Activated T-cell treated with anti-CD3 and anti-CD28 coated beads for 4 hours (primary cell): ENCODE measurements around the gene GRIK4.

ENCODE experiments used
- DNase-seq: peaks from one replicate; pipeline ENCODE4 v3.0.0-alpha.2; 2020

GRIK4 gene

DNA sequence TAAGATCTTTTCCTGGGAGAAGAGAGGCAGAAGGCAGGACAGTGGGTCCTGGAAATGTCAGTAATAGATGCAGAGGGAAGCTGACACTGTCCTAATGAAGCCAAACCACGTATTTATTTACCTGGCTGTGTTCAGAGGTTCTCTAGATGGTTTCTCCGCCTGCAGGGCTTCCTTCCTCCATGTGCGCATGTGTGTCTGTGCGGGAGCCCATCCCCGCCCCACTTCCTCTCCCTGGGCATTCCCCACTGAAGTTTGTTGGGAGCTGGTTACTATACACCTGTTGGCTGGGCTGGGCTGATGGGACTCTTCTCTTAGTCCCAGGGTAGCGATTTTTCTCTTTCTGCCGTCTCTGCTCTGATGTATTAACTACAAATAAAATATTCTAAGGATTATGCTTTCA lies 307.5 kb downstream of the GRIK4 start:
- no peak for DNase-seq

DNA sequence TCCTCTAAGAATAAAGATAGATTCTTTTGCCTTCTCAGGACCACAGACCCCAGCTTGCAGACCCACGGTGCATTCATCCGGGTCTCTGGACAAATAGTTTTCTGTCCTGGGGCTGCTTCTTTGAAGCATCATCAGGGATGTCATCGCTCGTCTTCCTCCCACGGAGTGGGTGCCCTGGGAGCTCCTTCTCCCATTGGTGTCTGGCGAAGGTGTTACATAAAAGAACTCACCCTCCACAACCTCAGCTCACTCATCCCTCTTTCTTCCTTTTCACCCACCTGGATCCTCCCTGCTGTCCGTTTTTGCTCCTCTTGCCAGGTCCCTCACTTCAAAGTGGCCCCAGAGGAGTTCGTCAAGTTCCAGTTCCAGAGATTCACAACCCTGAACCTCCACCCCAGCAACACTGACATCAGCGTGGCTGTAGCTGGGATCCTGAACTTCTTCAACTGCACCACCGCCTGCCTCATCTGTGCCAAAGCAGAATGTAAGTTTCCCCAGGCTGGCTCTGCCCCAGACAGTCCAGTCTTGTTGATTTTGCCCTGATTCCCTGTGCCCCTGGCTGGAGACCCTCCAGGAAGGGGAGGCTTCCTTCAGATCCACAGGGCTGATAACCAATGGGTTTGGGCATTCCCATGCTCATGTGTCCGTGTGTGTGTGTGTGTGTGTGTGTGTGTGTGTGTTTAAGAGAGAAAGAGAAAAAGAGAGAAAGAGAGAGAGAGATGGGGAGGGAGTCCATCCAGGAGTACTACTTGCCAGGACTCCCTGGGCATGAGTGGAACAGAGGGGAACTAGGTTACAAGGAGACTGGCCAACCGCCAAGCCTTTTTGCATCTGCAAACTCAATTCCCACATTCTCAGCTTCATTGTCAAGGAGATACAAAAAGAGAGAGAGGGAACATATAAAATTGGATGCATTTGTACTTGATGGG lies 308.2 kb downstream of the GRIK4 start:
- no peak for DNase-seq

DNA sequence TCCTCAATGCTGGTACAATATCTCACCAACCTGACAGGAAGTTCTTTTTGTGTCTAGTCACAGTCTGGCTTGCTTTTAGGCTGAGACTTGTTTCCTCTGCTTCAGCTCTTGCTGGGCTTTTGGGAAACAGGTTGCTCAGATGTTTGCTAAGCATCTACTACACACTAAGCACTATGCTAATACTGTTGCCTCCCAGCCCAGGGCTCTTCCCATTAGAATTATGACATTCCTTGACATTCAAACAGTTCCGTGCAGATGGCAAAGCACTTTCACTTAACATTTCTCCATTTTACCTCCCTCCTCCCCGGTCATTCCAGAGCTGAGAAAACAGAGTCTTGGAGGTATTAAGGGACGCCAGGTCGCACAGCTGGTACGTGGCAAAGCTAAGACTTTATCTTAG lies 311.6 kb downstream of the GRIK4 start:
- no peak for DNase-seq

DNA sequence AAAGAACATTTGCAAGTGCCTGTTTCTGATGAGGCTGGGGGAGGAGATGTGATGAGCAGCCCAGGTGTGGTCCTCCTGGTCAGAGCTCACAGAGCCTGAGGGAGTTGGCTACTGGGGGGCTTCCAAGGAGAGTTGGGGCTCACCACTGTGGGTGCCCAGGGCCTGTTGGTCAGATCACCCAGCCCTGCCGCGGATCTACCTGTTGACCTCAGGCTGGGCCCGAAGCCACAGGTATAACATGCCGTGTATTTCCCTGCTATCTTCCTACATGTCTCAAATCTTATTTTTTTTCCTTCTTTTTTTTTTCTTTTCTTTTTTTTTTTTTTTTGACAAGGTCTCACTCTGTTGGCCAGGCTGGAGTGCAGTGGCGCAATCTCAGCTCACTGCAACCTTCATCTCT lies 312.7 kb downstream of the GRIK4 start:
- no peak for DNase-seq

DNA sequence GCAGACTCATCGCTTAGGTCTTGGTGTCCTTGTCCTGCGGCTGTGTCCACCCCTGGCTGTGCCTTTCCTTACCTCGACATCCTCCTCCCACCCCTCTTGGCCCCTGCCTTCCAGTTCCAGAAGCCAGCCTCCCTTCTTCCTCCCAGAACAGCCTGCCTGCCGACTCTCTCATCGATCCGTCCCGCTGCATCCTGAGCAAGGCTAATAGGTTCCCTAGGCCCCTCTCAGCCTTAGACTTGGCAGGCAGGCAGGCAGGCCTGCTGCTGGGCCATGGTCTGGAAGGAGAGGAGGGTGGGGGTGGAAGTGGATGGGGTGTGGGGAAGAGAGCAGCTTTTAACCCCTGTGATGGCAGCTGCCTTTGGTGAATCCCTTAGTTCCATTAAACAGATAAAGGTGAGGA lies 315.6 kb downstream of the GRIK4 start:
- no peak for DNase-seq

DNA sequence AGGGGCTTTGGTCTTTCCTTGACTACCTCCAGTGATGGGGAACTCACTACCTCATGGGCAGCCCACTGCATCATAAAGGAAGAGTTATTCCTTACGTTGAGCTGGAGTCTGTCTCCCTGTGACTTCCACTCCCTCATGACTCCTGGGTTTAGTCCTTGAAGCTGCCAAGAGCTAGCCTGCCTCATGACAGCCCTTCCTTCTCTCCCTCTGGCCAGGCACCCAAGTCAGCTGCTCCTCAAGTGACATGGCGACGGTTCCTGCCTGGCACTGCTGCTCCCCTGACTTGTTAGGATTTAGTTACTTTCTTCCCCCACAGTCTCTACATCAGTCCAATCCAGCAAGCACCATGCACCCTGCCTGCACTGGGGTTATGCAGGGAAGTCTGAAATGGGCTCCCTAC lies 316.3 kb downstream of the GRIK4 start:
- DNase-seq: no peak

DNA sequence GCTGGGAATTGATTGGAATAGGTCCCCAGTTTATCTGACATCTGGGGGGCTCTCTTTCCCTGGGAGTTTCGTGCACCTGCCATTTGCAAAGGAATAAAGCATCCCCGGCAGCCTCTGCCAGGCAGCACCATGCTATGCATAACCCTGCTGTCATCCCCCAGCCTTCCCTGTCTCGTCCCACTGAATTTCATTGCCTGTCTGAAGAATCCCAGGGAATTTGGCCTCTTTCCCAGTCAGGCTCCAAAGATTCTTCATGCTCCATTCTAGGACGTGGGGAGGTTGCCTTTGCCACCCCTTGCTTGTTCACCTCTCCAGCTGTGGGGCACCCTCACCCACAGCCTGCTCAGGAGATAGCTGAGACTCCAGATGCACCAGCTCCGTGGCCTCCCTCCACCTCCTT lies 317.3 kb downstream of the GRIK4 start:
- DNase-seq: no peak

DNA sequence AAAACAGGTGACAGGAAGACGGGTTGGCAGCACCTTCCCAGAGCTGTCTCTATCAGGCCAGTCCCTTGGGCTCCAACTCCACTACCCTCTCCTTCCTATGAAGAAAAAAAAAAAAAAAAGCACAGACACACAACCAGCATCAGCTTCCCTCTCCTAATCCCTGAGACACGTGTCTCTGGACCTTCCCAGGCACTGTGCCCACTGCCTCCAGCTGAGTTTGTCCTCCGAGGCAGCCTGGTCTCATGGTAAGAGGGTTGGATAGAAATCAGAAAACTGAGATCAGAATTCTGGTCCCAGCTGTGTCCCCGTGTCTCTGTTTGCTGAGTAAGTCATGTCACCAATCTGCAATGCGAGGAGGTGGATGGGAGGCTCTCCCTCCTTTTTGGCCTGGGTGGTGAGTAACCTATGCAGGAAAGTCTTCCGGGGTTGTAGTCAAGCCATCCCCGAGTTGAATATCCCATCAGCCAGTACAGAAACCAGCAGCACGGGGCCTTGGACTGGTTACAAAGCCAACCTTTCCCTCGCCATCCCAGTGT lies 318.6 kb downstream of the GRIK4 start:
- DNase-seq: no peak

DNA sequence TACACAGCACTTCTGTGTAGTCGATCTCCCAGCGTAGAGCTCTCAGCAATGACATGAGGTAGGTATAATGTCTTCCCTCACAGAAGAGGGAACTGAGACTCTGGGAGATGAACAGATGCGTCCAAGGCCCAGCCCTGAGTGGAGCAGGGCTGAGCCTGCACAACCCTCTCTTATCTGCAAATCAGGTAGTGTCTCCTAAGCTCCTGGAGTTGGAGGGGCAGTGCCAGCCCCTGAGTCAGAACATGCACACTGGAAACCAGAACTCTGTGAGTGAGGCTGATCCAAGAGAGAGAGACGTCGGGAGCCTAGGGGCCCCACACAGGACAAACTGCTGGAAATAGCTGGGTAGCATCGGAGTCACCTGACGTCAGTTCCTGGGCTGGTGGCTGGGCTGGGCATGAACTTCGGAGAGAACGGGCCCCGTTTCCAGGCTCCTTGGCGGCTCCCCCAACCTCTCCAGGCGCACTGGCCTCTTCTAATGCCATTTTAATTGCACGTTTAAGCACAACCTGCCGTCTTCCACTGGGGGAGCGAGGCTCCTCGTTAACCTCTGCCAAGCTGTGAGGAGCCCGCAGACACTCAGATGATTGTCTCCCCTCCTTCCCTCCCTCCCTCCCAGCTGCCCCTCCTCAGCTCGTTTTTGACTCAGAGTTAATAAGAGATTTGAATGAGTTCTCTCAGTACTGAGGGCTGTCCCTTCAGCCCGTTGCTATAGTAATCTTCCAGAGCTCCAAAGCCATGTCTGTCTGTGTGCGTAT lies 321.1 kb downstream of the GRIK4 start:
- DNase-seq: no peak

DNA sequence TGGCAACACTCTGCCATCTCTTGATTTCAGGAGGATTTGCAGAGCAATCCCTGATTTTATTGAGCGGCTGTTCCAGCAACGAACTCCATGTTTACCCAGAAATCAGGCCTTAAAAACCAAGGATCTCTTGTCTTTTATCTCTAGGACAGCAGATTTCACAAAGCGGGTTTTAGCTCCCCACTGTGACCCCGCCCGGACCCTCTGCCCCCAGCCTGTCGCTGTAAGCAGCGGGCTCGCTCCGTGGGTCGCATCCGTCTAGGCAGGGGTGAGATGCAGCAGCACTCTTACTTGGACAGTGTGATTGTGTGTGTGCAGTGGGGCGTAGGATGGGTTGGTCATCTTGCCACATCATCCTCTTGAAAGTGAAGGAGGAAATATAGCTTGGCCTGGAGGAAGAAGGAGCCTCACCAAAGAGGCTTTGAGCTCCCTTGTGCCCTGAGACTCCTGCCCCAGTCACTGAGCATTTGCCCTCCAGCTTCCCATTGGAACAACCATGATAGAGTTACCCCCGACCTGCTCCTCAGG lies 323.2 kb downstream of the GRIK4 start:
- DNase-seq: no peak

DNA sequence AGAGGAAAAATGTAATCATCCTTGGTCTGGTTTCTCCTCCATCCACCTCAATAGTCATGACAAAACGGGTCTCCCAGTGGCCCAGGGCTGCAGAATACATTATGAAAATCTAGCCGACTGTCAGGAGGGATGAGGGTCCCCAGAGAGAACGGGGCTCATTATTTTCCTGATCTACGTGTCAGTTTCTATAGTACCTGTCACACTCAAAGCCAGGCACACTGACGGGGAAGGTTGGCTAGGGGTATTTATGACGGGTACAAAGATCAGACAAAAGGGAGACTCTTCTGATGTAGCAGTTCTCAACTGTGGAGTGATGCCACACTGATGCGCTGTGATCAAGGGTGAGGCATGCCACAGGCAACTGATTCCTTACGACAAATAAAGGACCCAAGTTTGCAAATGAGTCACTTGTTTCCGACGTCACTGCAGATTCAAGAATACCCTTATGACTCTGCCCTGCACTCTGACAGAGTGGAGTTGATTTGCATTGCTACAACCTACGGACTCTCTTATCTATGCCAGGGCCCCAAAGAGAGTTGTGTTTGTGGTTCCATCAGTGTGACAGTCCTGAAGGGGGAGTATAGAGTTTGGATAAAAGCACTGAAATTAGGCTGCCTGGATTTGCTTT lies 324.2 kb downstream of the GRIK4 start:
- no peak for DNase-seq

DNA sequence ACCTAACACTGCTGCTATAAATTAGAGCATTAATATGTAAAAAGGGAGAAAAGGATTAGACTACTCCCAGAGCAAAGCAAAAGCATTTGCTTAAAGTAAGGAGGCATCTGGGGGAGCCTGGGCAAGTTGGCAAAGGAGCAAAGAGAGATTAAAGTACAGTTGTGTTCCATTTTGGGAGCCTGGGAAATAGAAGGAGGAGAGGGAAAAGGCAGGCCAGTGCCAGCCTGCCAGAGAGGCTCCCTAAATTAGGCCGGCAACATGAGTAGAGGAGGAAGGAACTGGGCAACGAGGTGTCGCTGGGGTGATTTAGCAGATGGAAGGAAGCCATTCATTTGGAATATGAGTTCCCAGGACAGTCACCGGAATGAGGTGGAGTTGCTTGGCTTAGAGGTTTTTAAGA lies 326.1 kb downstream of the GRIK4 start:
- no peak for DNase-seq

DNA sequence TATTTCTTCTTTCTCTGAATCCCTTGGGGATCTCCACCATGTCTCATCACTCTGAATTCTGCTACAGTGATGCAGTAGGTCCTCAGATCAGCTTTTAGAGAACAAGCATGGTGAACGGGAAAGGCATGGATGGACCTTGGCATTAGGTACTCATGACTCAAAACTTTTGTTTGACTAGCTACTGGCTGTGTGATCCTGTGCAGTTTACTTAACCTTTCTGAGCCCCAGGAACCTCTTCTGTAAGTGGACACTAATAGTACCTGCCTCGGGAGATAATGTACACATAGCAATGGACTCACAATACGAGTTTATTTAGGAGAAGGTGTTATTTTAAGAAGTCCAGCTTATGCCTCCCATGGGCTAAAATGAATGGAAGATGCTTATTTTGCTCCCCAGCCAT lies 327.7 kb downstream of the GRIK4 start:
- DNase-seq: no peak

DNA sequence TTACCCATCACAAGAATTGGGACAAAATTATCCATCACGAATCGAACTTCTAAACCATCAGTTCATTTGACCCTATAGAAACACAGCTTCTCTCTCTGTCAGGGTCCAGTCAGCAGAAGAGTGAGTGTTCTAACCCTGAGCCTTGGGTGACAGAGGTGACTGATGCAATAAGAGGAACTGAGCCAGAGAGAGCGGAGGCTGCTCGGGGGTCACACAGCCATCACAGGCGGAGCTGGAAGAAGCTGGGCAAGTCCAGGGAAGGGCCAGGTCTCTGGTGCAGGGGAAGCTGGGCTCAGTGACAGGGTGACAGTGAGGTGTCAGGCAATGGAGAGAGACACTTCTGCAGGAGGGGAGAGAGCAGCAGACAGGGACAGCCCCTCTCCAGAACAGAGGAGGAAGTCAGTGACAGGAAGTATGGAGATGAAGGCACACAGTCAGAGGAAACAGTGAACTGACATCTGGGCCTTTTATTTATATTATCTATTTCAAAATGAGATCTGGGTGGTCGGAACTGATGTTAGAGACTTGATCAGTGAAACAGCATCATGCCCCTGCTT lies 328.4 kb downstream of the GRIK4 start:
- no peak for DNase-seq

DNA sequence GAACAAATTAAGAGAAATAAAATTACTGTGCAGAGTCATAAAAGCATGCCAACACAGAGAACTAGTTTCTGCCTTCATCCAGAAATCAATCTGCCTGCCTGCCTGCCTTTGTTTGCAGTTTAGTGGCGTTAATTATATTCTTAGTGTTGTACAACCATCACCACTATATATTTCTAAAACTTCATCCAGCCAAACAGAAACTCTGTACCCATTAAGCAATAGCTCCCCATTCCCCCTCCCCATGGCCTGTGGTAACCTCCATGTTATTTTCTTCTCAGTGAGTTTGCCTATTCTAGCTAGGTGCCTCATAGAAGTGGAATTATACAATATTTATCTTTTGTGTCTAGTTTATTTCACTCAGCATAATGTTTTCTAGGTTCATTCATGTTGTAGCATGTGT lies 329.1 kb downstream of the GRIK4 start:
- DNase-seq: no peak

DNA sequence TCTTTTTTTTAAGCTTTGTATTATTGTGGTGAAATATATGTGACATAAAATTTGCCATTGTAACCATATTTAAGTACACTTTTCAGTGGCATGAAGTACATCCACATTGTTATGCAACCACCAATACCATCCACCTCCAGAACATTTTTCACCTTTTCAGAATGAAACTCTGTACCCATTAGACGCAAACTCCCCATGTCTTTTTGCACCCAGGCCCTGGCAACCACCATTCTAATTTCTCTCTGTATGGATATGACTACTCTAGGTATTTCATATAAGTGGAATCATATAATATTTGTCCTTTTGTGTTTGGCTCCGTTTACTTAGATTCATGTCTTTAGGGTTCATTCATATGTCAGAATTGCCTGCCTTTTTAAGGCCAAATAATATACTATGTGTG lies 329.5 kb downstream of the GRIK4 start:
- DNase-seq: no peak

DNA sequence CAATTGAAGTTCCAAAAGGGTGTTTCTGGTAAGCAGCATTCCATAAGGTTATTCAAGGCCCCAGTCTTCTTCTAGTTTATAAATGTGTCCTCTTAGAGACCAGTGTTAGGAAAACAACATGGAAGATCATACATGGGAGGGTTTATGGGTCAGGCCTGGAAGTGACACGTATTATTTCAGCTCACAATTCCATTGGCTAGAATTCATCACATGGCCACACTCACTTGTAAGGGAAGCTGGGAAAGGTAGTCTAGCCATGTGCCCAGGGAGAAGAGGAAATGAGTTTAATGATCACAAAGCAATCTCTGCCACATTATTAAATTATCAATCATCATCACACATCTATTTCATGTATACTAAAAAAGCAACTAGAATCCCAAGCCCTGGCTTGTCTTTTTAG lies 330.6 kb downstream of the GRIK4 start:
- DNase-seq: no peak

DNA sequence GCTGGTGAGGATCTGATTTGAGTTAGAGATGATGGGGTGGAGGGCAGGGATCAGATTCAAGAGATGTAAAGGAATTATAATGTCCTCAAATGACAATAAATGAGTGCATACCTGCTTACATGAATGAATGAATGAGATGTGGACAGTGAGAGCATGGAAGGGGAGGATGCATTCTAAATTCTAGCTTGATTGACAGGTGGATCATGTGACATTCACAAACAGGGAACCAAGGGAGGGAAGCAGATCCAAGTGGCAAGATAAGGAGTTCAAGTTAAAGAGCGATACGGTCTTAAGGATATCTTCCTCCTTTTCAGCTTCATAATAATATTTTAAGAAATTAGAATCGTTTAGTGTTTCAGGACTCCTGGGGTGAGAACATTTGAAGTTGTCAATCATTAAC lies 341.9 kb downstream of the GRIK4 start:
- DNase-seq: no peak

DNA sequence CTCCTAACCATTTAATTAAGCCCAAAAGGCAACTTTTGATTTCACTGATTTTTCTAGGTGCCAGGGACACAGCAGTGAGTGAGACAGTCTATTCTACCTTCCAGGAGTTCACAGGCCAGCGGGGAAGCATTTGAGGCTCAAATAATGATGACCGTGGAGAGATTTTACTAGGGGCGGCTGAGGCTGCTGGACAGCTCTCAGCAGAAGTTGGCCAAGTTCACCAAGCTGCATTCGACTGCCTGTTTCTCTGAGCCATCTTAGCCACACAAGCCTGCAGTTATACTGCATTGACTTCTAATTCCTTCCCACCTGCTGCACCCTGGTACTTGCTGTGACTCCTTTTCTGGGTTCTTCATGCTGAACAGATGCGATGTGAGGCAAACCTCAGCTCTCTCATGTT lies 343.4 kb downstream of the GRIK4 start:
- DNase-seq: no peak

DNA sequence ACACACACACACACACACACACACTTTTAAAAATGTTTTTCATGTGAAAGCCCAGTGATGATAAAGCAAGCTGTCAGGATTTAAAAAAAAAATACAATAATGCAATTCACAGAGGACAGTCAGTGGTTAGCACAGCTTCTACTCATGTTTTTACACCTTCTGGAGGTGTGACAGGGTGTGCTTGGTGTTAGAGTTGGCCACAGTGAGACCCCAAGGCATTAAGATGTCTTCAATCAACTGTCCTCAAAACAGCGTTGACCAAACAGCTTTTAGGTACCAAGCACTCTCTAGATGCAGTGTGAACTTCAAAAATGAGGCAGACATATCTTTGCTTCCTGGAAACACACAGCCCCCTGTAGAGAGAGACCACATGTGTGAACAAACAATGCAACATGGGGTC lies 346.0 kb downstream of the GRIK4 start:
- no peak for DNase-seq

DNA sequence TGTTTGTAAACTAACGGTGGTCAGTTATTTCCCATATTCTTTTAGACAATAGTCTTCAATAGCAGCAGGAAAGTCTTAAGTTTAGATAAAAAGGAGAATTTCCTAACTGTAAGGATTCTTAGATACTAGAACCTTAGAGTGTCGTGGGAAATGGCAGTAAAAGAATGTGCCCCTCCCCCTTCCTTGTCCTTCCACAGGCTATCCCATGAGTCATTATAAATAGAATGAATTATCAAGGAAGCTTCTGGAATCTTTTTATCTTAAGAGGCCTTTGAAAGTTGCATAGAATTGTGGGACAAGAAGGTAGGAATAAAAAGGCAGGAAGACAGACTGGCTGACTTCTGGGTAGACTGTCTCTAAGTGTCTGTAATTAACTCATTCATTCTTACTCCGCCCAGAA lies 347.2 kb downstream of the GRIK4 start:
- DNase-seq: no peak

DNA sequence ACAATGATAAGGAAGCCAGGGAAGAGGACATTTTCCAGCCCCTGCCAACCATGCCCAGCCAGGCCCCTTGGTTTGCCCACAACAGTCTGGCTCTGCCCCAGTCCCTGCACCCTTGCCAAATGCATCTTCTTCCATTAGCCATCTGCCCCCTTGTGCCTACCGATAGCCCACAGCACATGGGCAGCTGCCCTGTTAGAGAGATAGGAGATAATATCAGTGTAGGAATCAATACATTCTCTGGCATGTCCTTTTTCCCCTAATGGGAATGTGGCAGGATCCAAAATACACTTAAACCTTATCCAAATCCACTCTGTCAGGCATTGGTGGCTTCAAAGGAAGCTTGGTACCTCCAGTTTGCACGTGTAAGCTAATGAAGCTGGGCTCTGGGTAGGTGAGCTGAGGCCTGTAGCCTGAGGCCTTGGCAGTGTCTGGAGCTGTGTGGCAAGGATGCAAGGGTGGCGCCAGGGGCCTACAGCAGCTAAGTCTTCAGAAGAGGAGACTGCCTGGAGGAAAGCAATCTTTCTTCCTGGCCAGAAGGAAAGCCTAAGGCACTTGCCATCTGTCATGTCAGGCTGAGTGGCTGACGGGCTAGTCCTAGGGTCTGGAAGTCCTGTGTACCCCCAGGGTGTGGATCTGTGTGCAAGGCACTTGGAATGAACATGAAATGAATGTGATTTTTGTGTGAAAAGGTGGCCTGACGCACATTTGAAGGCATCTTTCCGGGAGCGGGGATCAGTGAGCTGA lies 348.2 kb downstream of the GRIK4 start:
- DNase-seq: no peak
